NCI-H1105 treated with DMSO at 0.1 percent for 48 hours (cell line): ENCODE data around the gene CRACR2B.

Source experiments
- DNase-seq: peaks from one replicate; lab custom pipeline; 2025; lab: John Stamatoyannopoulos, UW

The CRACR2B gene

GRCh38 chr11:827897-828192 lies at the start of gene CRACR2B:
Gene CRACR2B (plus strand): TSS chr11:827919. CDS start chr11:828608, 689 bp downstream.
- DNase-seq, result no peak

- no peak for DNase-seq
Observed at GRCh38 chr11:778976-779954, 48.5 kb upstream of the CRACR2B start.

- no peak for DNase-seq
Observed at GRCh38 chr11:779955-780532, 47.7 kb upstream of the CRACR2B start.

GRCh38 chr11:782264-783174 lies 45.2 kb upstream of the CRACR2B start:
- DNase-seq, result no peak

GRCh38 chr11:783581-784015 lies 44.1 kb upstream of the CRACR2B start:
- peak; percentile 79 for DNase-seq

- no peak for DNase-seq
Observed at GRCh38 chr11:786235-787083, 41.3 kb upstream of the CRACR2B start.

- DNase-seq, result no peak
Observed at GRCh38 chr11:787084-787675, 40.5 kb upstream of the CRACR2B start.

- no peak for DNase-seq
Observed at GRCh38 chr11:788009-788640, 39.6 kb upstream of the CRACR2B start.

GRCh38 chr11:788953-789940 lies 38.5 kb upstream of the CRACR2B start:
- DNase-seq, result no peak

GRCh38 chr11:789943-790342 lies 37.8 kb upstream of the CRACR2B start, which contains the start of gene CEND1:
Gene CEND1 (minus strand): TSS chr11:790090. CDS start chr11:788576, 1,514 bp downstream.
- DNase-seq, result peak; percentile 48

- DNase-seq, result no peak
Observed at GRCh38 chr11:790721-791564, 36.8 kb upstream of the CRACR2B start.

GRCh38 chr11:791658-792534 lies 35.8 kb upstream of the CRACR2B start:
- DNase-seq, result no peak

GRCh38 chr11:792535-792821 lies 35.2 kb upstream of the CRACR2B start:
- no peak for DNase-seq

- DNase-seq, result no peak
Observed at GRCh38 chr11:792873-793272, 34.8 kb upstream of the CRACR2B start.

GRCh38 chr11:793556-793955 lies 34.2 kb upstream of the CRACR2B start:
- DNase-seq, result no peak

- DNase-seq, result no peak
Observed at GRCh38 chr11:794013-794765, 33.5 kb upstream of the CRACR2B start.
